Motor neuron (in vitro differentiated cells): ENCODE data around the gene UBXN6. TPM values are rescaled to one million over a fixed set of nuclear protein-coding genes. Genes with fewer than 3 reads are reported as not detected.
A peak's percentile ranks its signal among the peaks of the same experiment; 100 is the strongest.

Experiments
- ATAC-seq, 8 experiments: fragments of 200-7000 bp; cut with Tn5 transposase; replicated peaks in 6 of 8; 2 replicates each; pipeline ENCODE4 v1.8.0; 2021; ENCODE audit warnings: mild to moderate bottlenecking in 8 of 8, moderate library complexity in 8 of 8
- H3K27ac ChIP-seq, 2 donors: fragments of 250-450 bp; sonication (Bioruptor Pico); 2 replicates each; pipeline ENCODE4 v1.9.0; 2021; ENCODE audit warnings: antibody characterized with exemption in 2 of 2, mild to moderate bottlenecking in 2 of 2, moderate library complexity in 1 of 2
- H3K4me1 ChIP-seq, 2 donors: fragments of 250-450 bp; sonication (Bioruptor Pico); replicated peaks in 1 of 2; 2 replicates each; pipeline ENCODE4 v1.6.1; 2021; ENCODE audit warnings: antibody characterized with exemption in 2 of 2, mild to moderate bottlenecking in 2 of 2, moderate library complexity in 1 of 2
- H3K4me3 ChIP-seq, 5 donors: fragments of 250-450 bp; sonication (Bioruptor Pico); 2 replicates each; pipeline ENCODE4 v1.9.0; 2021; ENCODE audit warnings: antibody characterized with exemption in 5 of 5, mild to moderate bottlenecking in 5 of 5, moderate library complexity in 4 of 5
- WGBS, 10 experiments: fragments of 450-650 bp; shearing (Covaris generic); methylation state at CpG; one replicate each; pipeline ENCODE4 v1.0.0; 2022; 5-methylcytosine and 5-hydroxymethylcytosine counted together
- in situ Hi-C, 9 experiments: fragments of 400-800 bp; cut with MboI; loops; one replicate each; pipeline ENCODE4 v1.15.0; 2021; ENCODE audit warnings: low sequenced_read_pairs in 9 of 9, low pct_unique_long_range_greater_than_20kb in 2 of 9; ENCODE audit not compliant: unreplicated experiment in 9 of 9
- total RNA-seq, 8 experiments: library from RNA; unstranded; fragments of 300-600 nt; gene quantifications; 2 replicates each; pipeline versions ENCODE4 v1.2.3 to v1.2.4, GENCODE V29; 2022

The UBXN6 gene
- total RNA-seq, 8 experiments from 2014 or later, result 56.8 to 93.5 (median 74.0) TPM

DNA sequence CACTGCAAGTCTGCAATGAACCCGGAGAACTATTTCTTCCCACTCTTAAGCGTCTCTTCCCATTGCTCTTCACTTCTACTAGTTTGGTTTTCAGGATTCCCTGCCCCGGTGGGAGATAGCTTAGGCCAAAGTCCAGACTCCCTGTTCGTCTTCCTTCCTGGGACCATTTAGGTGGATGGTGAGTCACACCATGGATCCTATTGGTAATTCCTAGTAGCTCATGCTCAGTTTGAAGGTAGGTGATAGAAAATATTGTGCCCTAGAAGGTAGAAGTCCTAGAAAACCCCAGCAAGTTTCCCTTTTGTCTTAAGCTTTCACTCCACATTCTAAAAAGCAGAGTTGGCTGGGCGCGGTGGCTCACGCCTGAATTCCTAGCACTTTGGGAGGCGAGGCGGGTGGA, 41.3 kb downstream of the UBXN6 start:
- in situ Hi-C loops, result no loop called here
- Histone ChIP-seq H3K4me1 (no peaks in the 10 kb centered on the region), H3K27ac (no peak overlapping the region), H3K4me3 (no peak overlapping the region)
- 17 to 100% (median 90%) methylated on average over 1 to 7 of the region's 9 CpGs; no CpG with 5 or more reads in 3 of the 10 experiments for WGBS, 10 experiments
- ATAC-seq, result no peak

DNA sequence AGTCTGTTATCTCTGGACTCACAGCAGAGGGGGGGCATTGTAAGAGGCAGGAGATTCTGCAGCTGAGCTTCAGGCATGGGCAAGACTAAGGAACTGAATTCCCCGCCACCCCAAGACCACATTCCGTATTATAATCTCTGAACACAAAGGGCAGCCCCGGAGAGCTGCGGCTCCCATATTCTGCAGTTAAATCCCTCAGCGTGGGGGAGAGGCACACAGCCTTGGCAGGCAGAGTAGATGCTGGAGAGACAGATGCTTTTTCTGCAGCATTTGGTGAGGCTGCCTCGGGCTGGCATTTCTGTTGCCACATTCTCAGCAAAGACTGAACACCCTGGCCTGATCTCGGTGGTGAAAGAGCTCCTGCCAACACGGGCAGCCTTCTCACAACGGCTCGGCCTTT, 42.2 kb downstream of the UBXN6 start:
- no peak overlapping the region for H3K4me3 ChIP-seq
- peak in 1 of 8 experiments; percentile 36 for ATAC-seq
- H3K4me1 ChIP-seq, result no peaks in the 10 kb centered on the region
- no peak overlapping the region for H3K27ac ChIP-seq
- 34 to 100% (median 56%) methylated on average over 1 to 8 of the region's 10 CpGs for WGBS, 10 experiments
- in situ Hi-C loops, result no loop called here

GRCh38 chr19:4414800-4415321, 42.7 kb downstream of the UBXN6 start:
- Histone ChIP-seq H3K27ac (no peak overlapping the region), H3K4me1 (no peaks in the 10 kb centered on the region), H3K4me3 (no peak overlapping the region)
- in situ Hi-C loops, result no loop called here
- 29 to 85% (median 70%) methylated on average over 2 to 8 of the region's 9 CpGs; no CpG with 5 or more reads in 2 of the 10 experiments for WGBS, 10 experiments
- peak in 2 of 8 experiments; percentile 19 to 68 for ATAC-seq

DNA sequence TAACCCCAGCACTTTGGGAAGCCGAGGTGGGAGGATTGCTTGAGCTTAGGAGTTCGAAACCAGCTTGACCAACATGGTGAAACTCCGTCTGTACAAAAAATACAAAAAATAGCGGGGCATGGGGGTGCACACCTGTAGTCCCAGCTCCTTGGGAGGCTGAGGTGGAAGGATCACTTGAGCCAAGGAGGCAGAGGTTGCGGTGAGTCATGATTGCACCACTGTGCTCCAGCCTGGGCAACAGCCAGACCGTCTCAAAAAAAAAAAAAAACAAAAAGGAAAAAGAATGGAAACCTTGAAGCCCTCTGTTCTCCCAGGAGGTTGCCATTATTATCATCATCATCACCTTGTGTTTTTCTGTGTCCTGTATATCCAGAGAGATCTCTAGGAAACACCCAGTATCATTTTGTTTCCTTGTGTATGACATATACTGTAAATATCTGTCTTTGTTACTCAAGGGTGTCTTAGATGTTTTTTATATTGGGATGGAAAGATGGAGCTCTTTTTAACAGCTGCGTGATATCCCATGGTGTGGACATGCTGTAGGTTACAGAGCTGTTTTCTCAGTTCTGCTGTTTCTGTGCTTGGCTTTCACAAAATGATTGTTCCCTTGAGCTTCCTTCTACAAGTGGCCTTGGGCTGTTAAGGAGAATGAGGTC, 43.3 kb downstream of the UBXN6 start:
- ATAC-seq, result no peak

GRCh38 chr19:4413588-4413987, 44.0 kb downstream of the UBXN6 start:
- H3K27ac ChIP-seq, result no peak overlapping the region
- no peak for ATAC-seq
- 97 to 100% (median 100%) methylated on average over 1 to 3 of the region's 3 CpGs; no CpG with 5 or more reads in 2 of the 10 experiments for WGBS, 10 experiments
- H3K4me3 ChIP-seq, result no peak overlapping the region
- H3K4me1 ChIP-seq, result no peaks in the 10 kb centered on the region
- in situ Hi-C loops, result no loop called here

More for the DNA sequence above, 43.3 kb downstream of the UBXN6 start:
- no peaks in the 10 kb centered on the region for H3K4me1 ChIP-seq
- 74 to 100% (median 93%) methylated on average over 3 to 6 of the region's 7 CpGs; no CpG with 5 or more reads in 3 of the 10 experiments for WGBS, 10 experiments
- no peak overlapping the region for H3K27ac ChIP-seq
- no peak overlapping the region for H3K4me3 ChIP-seq
- in situ Hi-C loops, result no loop called here

- WGBS, 10 experiments, result 20 to 96% (median 75%) methylated on average over 1 to 17 of the region's 23 CpGs; no CpG with 5 or more reads in 1 of the 10 experiments
- Histone ChIP-seq H3K27ac (no peak overlapping the region), H3K4me3 (no peak overlapping the region), H3K4me1 (no peaks in the 10 kb centered on the region)
- ATAC-seq, result no peak
- in situ Hi-C loops, result no loop called here
Measured at GRCh38 chr19:4409123-4409933, 48.3 kb downstream of the UBXN6 start.

DNA sequence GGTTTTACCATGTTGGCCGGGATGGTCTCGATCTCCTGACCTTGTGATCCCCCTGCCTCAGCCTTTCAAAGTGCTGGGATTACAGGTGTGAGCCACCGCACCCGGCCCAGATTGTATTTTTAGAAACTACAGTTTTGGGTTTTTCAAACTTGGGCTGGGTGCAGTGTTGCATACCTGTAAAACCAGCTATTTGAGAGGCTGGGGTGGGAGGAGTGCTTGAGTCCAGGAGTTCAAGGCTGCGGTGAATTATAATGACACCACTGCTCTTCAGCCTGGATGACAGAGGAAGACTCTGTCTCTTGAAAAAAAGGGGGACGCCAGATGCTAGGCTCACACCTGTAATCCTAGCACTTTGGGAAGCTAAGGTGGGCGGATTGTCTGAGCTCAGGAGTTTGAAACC, 51.0 kb downstream of the UBXN6 start:
- no peak overlapping the region for H3K27ac ChIP-seq
- 79 to 100% (median 92%) methylated on average over 1 to 5 of the region's 7 CpGs; no CpG with 5 or more reads in 2 of the 10 experiments for WGBS, 10 experiments
- in situ Hi-C loops, result no loop called here
- H3K4me1 ChIP-seq, result peaks cover 0 to 2% of the 10 kb centered on the region in 2 donors
- no peak for ATAC-seq
- no peak overlapping the region for H3K4me3 ChIP-seq

DNA sequence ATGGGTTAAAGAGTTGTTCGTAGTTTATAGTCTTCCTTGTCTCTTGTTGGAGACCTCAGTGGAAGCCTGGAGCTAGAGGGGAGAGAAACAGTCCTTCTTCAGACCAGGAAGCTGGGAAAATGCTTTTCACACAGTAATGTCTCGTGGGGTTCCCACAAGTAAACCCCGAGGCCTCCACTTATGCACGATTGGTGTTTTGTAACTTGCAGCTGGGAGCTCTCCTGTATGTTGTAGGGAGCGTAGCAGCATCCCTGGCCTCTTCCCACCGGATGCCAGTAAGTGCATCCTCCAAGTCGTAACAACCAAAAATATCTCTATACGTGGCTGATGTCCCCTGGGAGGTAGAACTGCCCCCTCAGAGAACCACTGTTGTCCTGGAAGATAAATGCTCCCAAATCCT, 51.6 kb downstream of the UBXN6 start:
- no peak overlapping the region for H3K4me3 ChIP-seq
- in situ Hi-C loops, result no loop called here
- WGBS, 10 experiments, result 60 to 100% (median 100%) methylated on average over 1 to 6 of the region's 8 CpGs; no CpG with 5 or more reads in 2 of the 10 experiments
- H3K4me1 ChIP-seq, result peaks cover 0 to 3% of the 10 kb centered on the region in 2 donors
- ATAC-seq, result no peak
- no peak overlapping the region for H3K27ac ChIP-seq

GRCh38 chr19:4403005-4403761, 54.4 kb downstream of the UBXN6 start:
- peak overlapping the region; percentile 59 to 80 (median 66) for H3K4me3 ChIP-seq
- no peak for ATAC-seq
- H3K27ac ChIP-seq, result peak overlapping the region in 1 of 2 donors; percentile 7
- H3K4me1 ChIP-seq, result peaks cover 0 to 3% of the 10 kb centered on the region in 2 donors
- in situ Hi-C loops, result no loop called here
- WGBS, 10 experiments, result 0 to 51% (median 17%) methylated on average over 1 to 9 of the region's 32 CpGs; no CpG with 5 or more reads in 1 of the 10 experiments

GRCh38 chr19:4402171-4403004, 55.2 kb downstream of the UBXN6 start, which contains the start of gene CHAF1A:
Gene CHAF1A (plus strand): TSS chr19:4402640. CDS start chr19:4402763, 123 bp downstream.
- ATAC-seq, result peak; percentile 84 to 94 (median 92)
- peak within 1 kb of the TSS; percentile 59 to 80 (median 66) for H3K4me3 ChIP-seq
- WGBS, 10 experiments, result 0 to 20% (median 0%) methylated on average over 1 to 11 of the region's 84 CpGs; no CpG with 5 or more reads in 2 of the 10 experiments
- in situ Hi-C loops, result no loop called here
- H3K4me1 ChIP-seq, result peaks cover under 1 to 3% of the 10 kb centered on the region in 2 donors
- H3K27ac ChIP-seq, result peak within 1 kb of the TSS; percentile 13 to 42

- in situ Hi-C loops, result no loop called here
- 0 to 11% (median 3%) methylated on average over 1 to 8 of the region's 8 CpGs for WGBS, 10 experiments
- Histone ChIP-seq H3K4me1 (peaks cover 3 to 6% of the 10 kb centered on the region in 2 donors), H3K27ac (peak overlapping the region; percentile 13 to 42), H3K4me3 (peak overlapping the region; percentile 30 to 39 (median 33))
- ATAC-seq, result no peak
Measured at GRCh38 chr19:4401769-4402170, 55.8 kb downstream of the UBXN6 start.
